Measurements from ENCODE around the gene CCDC183. TPM values are rescaled to one million over a fixed set of nuclear protein-coding genes. Genes with fewer than 3 reads are reported as not detected.

Gene CCDC183
- total and polyA plus RNA-seq, 4 experiments from 2014 or later: 0.64 to 2.5 (median 1.6) TPM

GRCh38 chr9:136815422-136815782 lies 19.3 kb downstream of the CCDC183 start:
- peaks cover 15 to 18% of the 10 kb centered on the region in 2 donors for H3K36me3 Mint-ChIP-seq
- DNase-seq: no peak
- Histone ChIP-seq H3K9me3 (ENCODE audit: control insufficient read depth in 1 of 2, low read length in 2 of 2) (no peaks in the 10 kb centered on the region), H3K36me3 (ENCODE audit: insufficient read depth, low read length) (no peaks in the 10 kb centered on the region), H3K27me3 (ENCODE audit: insufficient read depth, low read length) (no peaks in the 10 kb centered on the region), H3K27ac (ENCODE audit: low read depth, low read length) (no peak overlapping the region), H3K4me1 (ENCODE audit: insufficient read depth, low read length) (peaks cover 12% of the 10 kb centered on the region), H3K4me3 (ENCODE audit: low read length in 2 of 2) (no peak overlapping the region)
- peaks cover 16 to 41% (median 23%) of the 10 kb centered on the region in 4 donors for H3K4me1 Mint-ChIP-seq
- no peak overlapping the region for H3K4me3 Mint-ChIP-seq
- H3K27me3 Mint-ChIP-seq: no peaks in the 10 kb centered on the region
- no peaks in the 10 kb centered on the region for H3K9me3 Mint-ChIP-seq
- intact Hi-C loops (cut with micrococcal nuclease): no loop called here
- POLR2A ChIA-PET (ENCODE audit: partially characterized antibody): interaction anchor here (0.6 to 1.4 kb wide), 2 partner anchors 9 to 25 kb away, joined by 3 to 6 read pairs; no protein-coding TSS in a partner anchor
- peak overlapping the region in 1 of 7 donors; percentile 12 for H3K27ac Mint-ChIP-seq
- CTCF ChIA-PET (ENCODE audit: partially characterized antibody): interaction anchor here (1.1 to 2.1 kb wide), 2 partner anchors 23 to 27 kb away, joined by 4 to 5 read pairs; partner anchors contain the start of gene AJM1

GRCh38 chr9:136820971-136821825 lies 25.1 kb downstream of the CCDC183 start:
- ChIA-PET CTCF (ENCODE audit: partially characterized antibody) (interaction anchor here (1.1 to 1.5 kb wide), 2 partner anchors 21 to 208 kb away, joined by 4 to 5 read pairs; partner anchors contain the start of gene AJM1), POLR2A (ENCODE audit: partially characterized antibody) (no interaction called here)
- intact Hi-C loops (cut with micrococcal nuclease): no loop called here
- Histone ChIP-seq H3K9me3 (ENCODE audit: control insufficient read depth in 1 of 2, low read length in 2 of 2) (no peaks in the 10 kb centered on the region), H3K27ac (ENCODE audit: low read depth, low read length) (no peak overlapping the region), H3K36me3 (ENCODE audit: insufficient read depth, low read length) (no peaks in the 10 kb centered on the region), H3K27me3 (ENCODE audit: insufficient read depth, low read length) (no peaks in the 10 kb centered on the region), H3K4me3 (ENCODE audit: low read length in 2 of 2) (no peak overlapping the region), H3K4me1 (ENCODE audit: insufficient read depth, low read length) (no peaks in the 10 kb centered on the region)
- DNase-seq: no peak
- Mint-ChIP-seq H3K9me3 (no peaks in the 10 kb centered on the region), H3K4me3 (no peak overlapping the region), H3K27me3 (no peaks in the 10 kb centered on the region), H3K27ac (no peak overlapping the region), H3K4me1 (peaks cover 3 to 12% (median 6%) of the 10 kb centered on the region in 4 donors), H3K36me3 (peaks cover 3 to 15% of the 10 kb centered on the region in 2 donors)

GRCh38 chr9:136821826-136822544 lies 25.8 kb downstream of the CCDC183 start:
- intact Hi-C loops (cut with micrococcal nuclease): no loop called here
- Histone ChIP-seq H3K36me3 (ENCODE audit: insufficient read depth, low read length) (no peaks in the 10 kb centered on the region), H3K9me3 (ENCODE audit: control insufficient read depth in 1 of 2, low read length in 2 of 2) (no peaks in the 10 kb centered on the region), H3K27me3 (ENCODE audit: insufficient read depth, low read length) (no peaks in the 10 kb centered on the region), H3K27ac (ENCODE audit: low read depth, low read length) (no peak overlapping the region), H3K4me3 (ENCODE audit: low read length in 2 of 2) (no peak overlapping the region), H3K4me1 (ENCODE audit: insufficient read depth, low read length) (no peaks in the 10 kb centered on the region)
- Mint-ChIP-seq H3K27me3 (no peaks in the 10 kb centered on the region), H3K4me3 (no peak overlapping the region), H3K4me1 (peaks cover 2 to 12% (median 5%) of the 10 kb centered on the region in 4 donors), H3K9me3 (no peaks in the 10 kb centered on the region), H3K36me3 (peaks cover 3 to 11% of the 10 kb centered on the region in 2 donors), H3K27ac (no peak overlapping the region)
- CTCF ChIA-PET (ENCODE audit: partially characterized antibody): interaction anchor here (1.3 kb wide), 1 partner anchor 214 kb away, joined by 3 read pairs; no protein-coding TSS in a partner anchor
- POLR2A ChIA-PET (ENCODE audit: partially characterized antibody): no interaction called here
- no peak for DNase-seq

- Histone ChIP-seq H3K27me3 (ENCODE audit: insufficient read depth, low read length) (no peaks in the 10 kb centered on the region), H3K4me1 (ENCODE audit: insufficient read depth, low read length) (no peaks in the 10 kb centered on the region), H3K4me3 (ENCODE audit: low read length in 2 of 2) (no peak overlapping the region), H3K36me3 (ENCODE audit: insufficient read depth, low read length) (no peaks in the 10 kb centered on the region), H3K9me3 (ENCODE audit: control insufficient read depth in 1 of 2, low read length in 2 of 2) (no peaks in the 10 kb centered on the region), H3K27ac (ENCODE audit: low read depth, low read length) (no peak overlapping the region)
- ChIA-PET POLR2A (ENCODE audit: partially characterized antibody) (interaction anchor here (1.0 to 1.3 kb wide), 3 partner anchors 11 to 16 kb away, joined by 3 to 4 read pairs (median 3); partner anchors contain the start of gene RABL6), CTCF (ENCODE audit: partially characterized antibody) (interaction anchor here (0.6 to 1.3 kb wide), 2 partner anchors 89 to 212 kb away, joined by 3 read pairs; no protein-coding TSS in a partner anchor)
- H3K4me3 Mint-ChIP-seq: no peak overlapping the region
- no peak overlapping the region for H3K27ac Mint-ChIP-seq
- peak in 1 of 5 donors; percentile 21 for DNase-seq
- intact Hi-C loops (cut with micrococcal nuclease): no loop called here
- H3K4me1 Mint-ChIP-seq: peaks cover 0 to 12% (median 4%) of the 10 kb centered on the region in 4 donors
- H3K27me3 Mint-ChIP-seq: no peaks in the 10 kb centered on the region
- no peaks in the 10 kb centered on the region for H3K9me3 Mint-ChIP-seq
- peaks cover 3 to 9% of the 10 kb centered on the region in 2 donors for H3K36me3 Mint-ChIP-seq
Observed at GRCh38 chr9:136823136-136824046, 27.3 kb downstream of the CCDC183 start.

- Mint-ChIP-seq H3K4me3 (peak overlapping the region in 1 of 8 donors; percentile 10), H3K27me3 (no peaks in the 10 kb centered on the region), H3K4me1 (peaks cover 0 to 8% (median 2%) of the 10 kb centered on the region in 4 donors), H3K36me3 (peaks cover 3 to 15% of the 10 kb centered on the region in 2 donors), H3K9me3 (no peaks in the 10 kb centered on the region), H3K27ac (no peak overlapping the region)
- H3K4me1 ChIP-seq (ENCODE audit: insufficient read depth, low read length): no peaks in the 10 kb centered on the region
- peak in 1 of 5 donors; percentile 16 for DNase-seq
- intact Hi-C loops (cut with micrococcal nuclease): no loop called here
- ChIA-PET POLR2A (ENCODE audit: partially characterized antibody) (interaction anchor here (1.3 kb wide), 1 partner anchor 17 kb away, joined by 4 read pairs; the partner anchor contains the start of gene RABL6), CTCF (ENCODE audit: partially characterized antibody) (no interaction called here)
- H3K9me3 ChIP-seq (ENCODE audit: control insufficient read depth in 1 of 2, low read length in 2 of 2): no peaks in the 10 kb centered on the region
- H3K36me3 ChIP-seq (ENCODE audit: insufficient read depth, low read length): peaks cover 7% of the 10 kb centered on the region
- no peaks in the 10 kb centered on the region for H3K27me3 ChIP-seq (ENCODE audit: insufficient read depth, low read length)
- no peak overlapping the region for H3K4me3 ChIP-seq (ENCODE audit: low read length in 2 of 2)
- H3K27ac ChIP-seq (ENCODE audit: low read depth, low read length): no peak overlapping the region
Observed at GRCh38 chr9:136824496-136825225, 28.5 kb downstream of the CCDC183 start.
